Measurements from ENCODE around the gene ZNF207.
"Not testable (repeated sequence)": the region's sequence is repeated elsewhere in the genome, so short reads cannot be mapped to it uniquely, and the experiment has no call there.

GRCh38 chr17:32410085-32410484 lies 60.1 kb downstream of the ZNF207 start:
- TF ChIP-seq TAF1 (IDR thresholded peaks at IDR 0.05; ENCODE audit: low read depth, low read length); CHD2 (IDR thresholded peaks at IDR 0.05; ENCODE audit: low read length); CTCF (IDR thresholded peaks at IDR 0.05; ENCODE audit: control extremely low read depth in 1 of 3, insufficient read depth in 1 of 3, low read depth in 1 of 3, low read length in 3 of 3): not testable (repeated sequence)
